HAP-1 (cell line): ENCODE measurements around the gene JOSD1.
A peak's percentile ranks its signal among the peaks of the same experiment; 100 is the strongest.

ENCODE experiments used
- DNase-seq, 2 experiments: peaks; one replicate each; pipeline ENCODE4 v3.0.0-alpha.2; 2016 to 2020; ENCODE audit warnings: low spot score in 2 of 2
- H3K27me3 ChIP-seq: fragments of 250-450 bp; sonication (Bioruptor Pico); 2 replicates; pipeline ENCODE4 v1.5.1; 2020; ENCODE audit warnings: low read depth, mild to moderate bottlenecking, moderate library complexity
- H3K36me3 ChIP-seq: fragments of 250-450 bp; sonication (Bioruptor Pico); replicated peaks from 2 replicates; pipeline ENCODE4 v1.5.1; 2020; ENCODE audit warnings: mild to moderate bottlenecking
- H3K4me1 ChIP-seq: fragments of 250-450 bp; sonication (Bioruptor Pico); 2 replicates; pipeline ENCODE4 v1.5.1; 2020; ENCODE audit warnings: mild to moderate bottlenecking
- H3K4me3 ChIP-seq: fragments of 250-450 bp; sonication (Bioruptor Pico); 2 replicates; pipeline ENCODE4 v1.5.1; 2020; ENCODE audit warnings: mild to moderate bottlenecking, moderate library complexity
- H3K9me3 ChIP-seq: fragments of 250-450 bp; sonication (Bioruptor Pico); 2 replicates; pipeline ENCODE4 v1.5.1; 2020; ENCODE audit warnings: mild to moderate bottlenecking, moderate library complexity
- in situ Hi-C: fragments of 300-500 bp; cut with MboI; formaldehyde crosslinking; loops from 3 replicates; pipeline ENCODE4 v1.14.3; 2020; ENCODE audit warnings: low sequenced_read_pairs, inconsistent platforms, mixed read lengths

The JOSD1 gene

GRCh38 chr22:38737302-38738060 lies 36.7 kb upstream of the JOSD1 start:
- Histone ChIP-seq H3K36me3 (peaks cover 96% of the 10 kb centered on the region), H3K4me3 (no peak overlapping the region)

DNA sequence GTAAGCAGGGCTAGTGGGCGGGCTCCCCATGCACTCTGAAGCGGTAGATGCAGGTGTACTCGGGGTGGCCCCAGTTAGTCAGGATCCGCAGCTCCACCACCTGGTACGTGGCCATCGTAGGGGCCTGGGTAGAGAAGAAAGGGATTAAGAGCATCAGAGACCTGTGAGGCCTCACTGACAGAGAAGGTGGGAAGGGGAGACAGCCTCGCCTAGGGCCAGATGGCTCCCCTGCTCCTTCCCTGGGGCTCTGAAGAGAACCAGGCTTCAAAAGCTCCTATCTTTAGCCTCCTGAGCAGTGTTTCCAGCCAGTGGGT lies 35.5 kb upstream of the JOSD1 start:
- in situ Hi-C loops = no loop called here
- no peak for DNase-seq
- no peaks in the 10 kb centered on the region for H3K4me1 ChIP-seq
- no peaks in the 10 kb centered on the region for H3K27me3 ChIP-seq
- no peak overlapping the region for H3K4me3 ChIP-seq
- H3K9me3 ChIP-seq = no peaks in the 10 kb centered on the region
- peaks cover 89% of the 10 kb centered on the region for H3K36me3 ChIP-seq

More at GRCh38 chr22:38737302-38738060, 36.7 kb upstream of the JOSD1 start:
- in situ Hi-C loops = no loop called here
- no peak for DNase-seq
- Histone ChIP-seq H3K9me3 (no peaks in the 10 kb centered on the region), H3K27me3 (no peaks in the 10 kb centered on the region), H3K4me1 (no peaks in the 10 kb centered on the region)

DNA sequence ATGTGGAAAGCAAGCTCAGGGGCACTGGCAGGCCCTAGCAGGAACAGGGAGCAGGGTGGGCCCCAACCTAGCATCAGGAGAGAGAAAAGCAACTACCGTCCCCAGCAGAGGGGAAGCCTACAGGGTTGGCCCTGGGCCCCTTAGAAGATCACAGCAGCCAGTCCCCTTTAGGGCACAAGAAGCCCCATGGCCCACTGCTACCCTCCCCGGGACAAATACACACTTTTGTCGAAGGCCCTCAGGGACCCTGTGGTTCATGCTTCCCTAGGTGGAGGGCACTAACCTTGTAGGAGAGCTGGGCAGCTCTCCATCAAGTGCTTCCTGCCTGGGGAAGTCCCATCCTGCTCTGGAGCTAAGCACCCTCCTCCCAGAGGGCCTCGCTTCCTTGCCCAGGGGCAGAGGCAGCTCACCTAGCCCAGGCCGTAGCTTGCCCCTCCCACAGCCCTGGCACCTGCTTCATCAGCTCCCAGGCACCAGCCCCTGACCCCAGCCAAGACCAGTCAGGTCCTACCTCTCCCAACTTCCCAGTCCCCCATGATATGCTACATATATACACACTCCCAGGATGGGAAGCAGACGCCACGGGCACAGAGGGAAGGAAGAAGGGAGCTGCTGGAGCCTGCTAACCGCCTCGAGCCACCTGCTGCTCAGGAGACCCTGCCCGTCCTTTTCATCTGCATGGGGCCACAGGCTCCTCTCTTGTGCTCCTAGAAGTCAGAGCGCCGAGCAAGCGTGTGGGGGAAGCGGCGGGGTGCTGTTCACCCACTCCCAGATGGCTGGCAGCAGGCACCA lies 34.9 kb upstream of the JOSD1 start:
- Histone ChIP-seq H3K4me1 (no peaks in the 10 kb centered on the region), H3K4me3 (no peak overlapping the region), H3K36me3 (peaks cover 89% of the 10 kb centered on the region), H3K9me3 (no peaks in the 10 kb centered on the region), H3K27me3 (no peaks in the 10 kb centered on the region)
- DNase-seq = no peak
- in situ Hi-C loops = no loop called here

DNA sequence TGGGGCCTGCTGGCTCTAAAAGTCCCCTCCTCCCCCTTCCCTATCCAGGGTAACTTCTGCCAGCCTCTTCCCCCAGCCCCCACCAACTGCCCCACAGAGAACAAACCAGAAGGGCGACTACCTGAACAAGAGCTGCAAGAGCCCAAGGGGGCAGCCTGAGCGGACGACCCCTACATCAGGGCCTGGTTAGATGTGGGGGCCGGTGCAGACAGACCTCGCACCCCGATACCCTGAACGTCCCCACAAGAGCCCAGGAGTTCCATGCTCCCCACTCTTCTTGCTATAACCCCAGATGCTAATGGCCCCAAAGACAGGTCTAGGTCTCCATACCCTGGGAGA lies 34.4 kb upstream of the JOSD1 start:
- Histone ChIP-seq H3K4me3 (no peak overlapping the region), H3K27me3 (no peaks in the 10 kb centered on the region), H3K36me3 (peaks cover 89% of the 10 kb centered on the region), H3K9me3 (no peaks in the 10 kb centered on the region), H3K4me1 (no peaks in the 10 kb centered on the region)
- in situ Hi-C loops = no loop called here
- DNase-seq = no peak

DNA sequence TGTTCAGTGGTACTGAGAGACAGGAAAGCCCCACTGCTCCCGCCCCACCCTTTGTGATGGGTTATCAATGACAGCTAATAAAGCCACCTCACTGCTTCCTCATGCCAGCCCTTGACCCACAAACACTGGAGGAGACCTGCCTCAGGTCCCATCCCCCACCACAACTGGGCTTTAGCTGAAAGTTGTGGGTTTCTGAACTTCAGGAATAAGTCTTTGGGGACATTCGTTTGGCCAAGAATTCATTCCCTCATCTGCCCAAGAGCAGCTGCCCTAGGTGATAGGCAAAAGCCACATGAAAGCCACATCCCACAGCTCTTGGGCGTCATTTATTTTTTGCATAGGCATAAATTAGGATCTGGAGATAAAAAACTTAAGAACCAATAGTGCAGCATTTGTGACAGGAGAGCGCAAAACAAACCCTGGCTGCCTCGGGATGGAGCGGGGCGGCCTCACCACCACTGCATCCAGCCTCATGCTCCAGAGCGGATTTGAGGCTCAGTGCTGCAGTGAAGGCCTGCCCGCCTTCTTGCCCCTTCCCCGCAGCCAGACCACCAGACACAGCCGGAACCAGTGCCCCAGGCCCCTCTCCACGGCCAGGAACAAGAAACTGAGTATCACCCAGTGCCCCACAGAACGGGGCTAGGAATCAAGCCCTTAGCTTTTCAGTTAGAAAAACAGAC lies 33.8 kb upstream of the JOSD1 start:
- Histone ChIP-seq H3K4me3 (no peak overlapping the region), H3K36me3 (peaks cover 89% of the 10 kb centered on the region), H3K27me3 (no peaks in the 10 kb centered on the region), H3K4me1 (no peaks in the 10 kb centered on the region), H3K9me3 (no peaks in the 10 kb centered on the region)
- DNase-seq = no peak
- in situ Hi-C loops = no loop called here

DNA sequence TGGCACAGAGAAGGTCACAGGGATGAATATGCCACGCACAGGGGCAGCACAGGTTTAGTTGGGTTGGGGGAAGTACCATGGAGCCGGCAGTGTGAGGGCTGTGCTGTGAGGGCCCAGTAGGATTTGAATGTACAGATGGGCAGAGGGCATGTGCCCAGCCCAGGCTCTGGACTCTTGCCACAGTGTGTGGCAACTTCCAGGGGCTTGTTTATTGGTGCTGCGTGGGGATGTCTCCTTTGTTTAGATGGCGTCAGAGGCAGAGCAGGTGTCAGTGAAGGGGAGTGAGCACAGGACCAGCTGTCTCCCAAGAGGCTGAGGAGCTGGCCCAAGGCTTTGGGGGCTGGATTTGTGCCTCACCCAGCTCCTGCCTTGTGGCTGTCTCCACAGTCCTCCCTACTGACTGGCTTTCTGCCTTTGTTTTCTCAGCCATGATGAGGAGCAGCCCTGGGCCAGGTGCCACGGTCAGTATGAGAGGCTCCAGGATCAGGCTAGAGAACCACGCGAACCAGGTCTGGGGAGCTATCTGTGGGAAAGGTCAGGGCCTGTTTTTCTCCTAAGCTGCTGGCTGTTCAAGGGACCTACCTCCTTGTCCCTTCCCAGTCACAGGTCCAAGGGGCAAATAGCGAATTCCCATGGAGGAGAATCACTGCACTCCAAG lies 33.1 kb upstream of the JOSD1 start:
- no peak overlapping the region for H3K4me3 ChIP-seq
- H3K27me3 ChIP-seq = no peaks in the 10 kb centered on the region
- no peak for DNase-seq
- no peaks in the 10 kb centered on the region for H3K9me3 ChIP-seq
- H3K36me3 ChIP-seq = peaks cover 89% of the 10 kb centered on the region
- H3K4me1 ChIP-seq = no peaks in the 10 kb centered on the region
- in situ Hi-C loops = no loop called here

GRCh38 chr22:38733329-38733723 lies 32.6 kb upstream of the JOSD1 start:
- DNase-seq = peak; percentile 9 to 73
- no peak overlapping the region for H3K4me3 ChIP-seq
- H3K9me3 ChIP-seq = no peaks in the 10 kb centered on the region

GRCh38 chr22:38732251-38732815 lies 31.6 kb upstream of the JOSD1 start:
- H3K4me1 ChIP-seq = no peaks in the 10 kb centered on the region
- H3K36me3 ChIP-seq = peaks cover 89% of the 10 kb centered on the region
- H3K27me3 ChIP-seq = no peaks in the 10 kb centered on the region
- no peaks in the 10 kb centered on the region for H3K9me3 ChIP-seq
- H3K4me3 ChIP-seq = no peak overlapping the region
- in situ Hi-C loops = no loop called here
- DNase-seq = no peak

More at GRCh38 chr22:38733329-38733723, 32.6 kb upstream of the JOSD1 start:
- H3K27me3 ChIP-seq = no peaks in the 10 kb centered on the region
- no peaks in the 10 kb centered on the region for H3K4me1 ChIP-seq
- in situ Hi-C loops = no loop called here
- H3K36me3 ChIP-seq = peaks cover 89% of the 10 kb centered on the region

DNA sequence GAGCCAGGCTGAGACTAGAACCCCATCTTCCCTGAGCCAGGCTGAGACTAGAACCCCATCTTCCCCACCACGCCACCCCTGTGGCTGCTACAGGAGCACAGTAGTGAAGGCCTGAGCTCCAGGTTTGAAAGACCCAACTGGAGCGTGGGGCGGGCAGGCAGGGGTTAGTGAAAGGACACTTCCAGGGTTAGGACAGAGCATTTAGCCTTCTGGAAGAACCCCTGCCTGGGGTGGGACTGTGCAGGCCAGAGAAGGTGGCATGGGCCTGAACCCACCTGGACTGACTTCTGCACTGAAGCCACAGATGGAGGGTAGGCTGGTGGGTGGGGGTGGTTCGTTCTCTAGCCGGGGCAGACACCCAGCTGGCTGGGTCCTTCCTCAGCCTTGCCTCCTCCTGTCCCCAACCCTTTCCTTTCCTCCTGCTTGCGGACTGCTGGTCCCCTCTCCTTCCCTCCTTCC lies 31.0 kb upstream of the JOSD1 start:
- Histone ChIP-seq H3K36me3 (peaks cover 89% of the 10 kb centered on the region), H3K4me3 (no peak overlapping the region), H3K27me3 (no peaks in the 10 kb centered on the region), H3K4me1 (no peaks in the 10 kb centered on the region), H3K9me3 (no peaks in the 10 kb centered on the region)
- DNase-seq = no peak
- in situ Hi-C loops = no loop called here

GRCh38 chr22:38730411-38730871 lies 29.7 kb upstream of the JOSD1 start:
- no peaks in the 10 kb centered on the region for H3K27me3 ChIP-seq
- no peaks in the 10 kb centered on the region for H3K9me3 ChIP-seq
- H3K4me1 ChIP-seq = no peaks in the 10 kb centered on the region
- no peak overlapping the region for H3K4me3 ChIP-seq
- in situ Hi-C loops = no loop called here
- peaks cover 89% of the 10 kb centered on the region for H3K36me3 ChIP-seq
- no peak for DNase-seq

- no peak for DNase-seq
- Histone ChIP-seq H3K4me1 (no peaks in the 10 kb centered on the region), H3K4me3 (no peak overlapping the region), H3K36me3 (peaks cover 89% of the 10 kb centered on the region), H3K9me3 (no peaks in the 10 kb centered on the region), H3K27me3 (no peaks in the 10 kb centered on the region)
- in situ Hi-C loops = no loop called here
Measured at GRCh38 chr22:38729946-38730345, 29.2 kb upstream of the JOSD1 start.

DNA sequence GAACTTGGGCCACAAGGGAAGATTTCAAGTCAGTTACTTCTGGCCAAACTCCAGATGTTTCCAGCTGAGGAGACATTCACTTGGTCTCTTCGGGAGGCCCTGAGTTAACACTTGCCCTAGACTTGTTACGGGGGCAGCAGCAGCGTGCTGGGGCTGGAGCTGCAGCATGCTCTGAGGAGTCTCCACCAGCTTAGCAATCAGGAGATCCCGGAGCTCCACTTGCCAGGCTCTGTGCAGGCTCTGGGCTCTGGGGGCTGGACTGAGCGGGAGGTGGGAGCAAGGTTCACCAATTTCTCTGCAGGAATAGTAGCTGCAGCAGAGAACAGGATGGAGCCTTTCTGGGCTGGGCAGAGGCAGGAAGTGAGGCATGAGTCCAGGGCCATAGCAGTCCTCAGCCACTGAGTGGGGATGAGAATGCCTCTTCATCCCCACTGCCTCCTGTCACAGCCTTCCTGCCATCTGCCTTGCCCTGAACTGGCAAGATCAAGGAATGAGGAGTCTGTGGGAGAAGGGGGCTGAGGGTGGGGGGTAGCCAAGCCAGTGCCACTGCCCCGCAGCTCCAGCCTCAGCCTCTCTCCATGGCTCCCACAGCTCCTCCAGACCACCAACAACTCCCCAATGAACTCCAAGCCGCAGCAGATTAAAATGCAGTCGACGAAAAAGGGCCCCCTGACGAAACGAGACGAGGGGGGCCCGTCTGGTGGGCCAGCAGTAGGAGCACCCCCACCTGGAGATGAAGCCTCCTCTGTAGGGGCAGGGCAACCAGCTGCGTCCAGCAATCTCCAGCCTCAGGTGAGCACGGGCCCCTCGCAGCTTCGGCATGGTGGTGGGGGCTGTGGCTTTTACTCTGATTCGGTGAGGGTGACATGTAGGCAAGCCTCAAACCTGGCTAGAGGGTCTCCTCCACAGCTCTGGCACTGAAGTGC lies 28.4 kb upstream of the JOSD1 start:
- Histone ChIP-seq H3K4me1 (no peaks in the 10 kb centered on the region), H3K27me3 (no peaks in the 10 kb centered on the region), H3K36me3 (peaks cover 89% of the 10 kb centered on the region), H3K4me3 (no peak overlapping the region), H3K9me3 (no peaks in the 10 kb centered on the region)
- in situ Hi-C loops = no loop called here
- no peak for DNase-seq
